Measurements from ENCODE around the gene ITPK1.
A peak's percentile ranks its signal among the peaks of the same experiment; 100 is the strongest.

The ITPK1 gene

GRCh38 chr14:93023039-93023438 lies 92.7 kb downstream of the ITPK1 start:
- DNase-seq = no peak

- DNase-seq = no peak
Measured at GRCh38 chr14:93019970-93020369, 95.8 kb downstream of the ITPK1 start.

- DNase-seq = no peak
Measured at GRCh38 chr14:93019367-93019843, 96.3 kb downstream of the ITPK1 start.

- DNase-seq = no peak
Measured at GRCh38 chr14:93018366-93018765, 97.4 kb downstream of the ITPK1 start.

GRCh38 chr14:93017898-93018297 lies 97.8 kb downstream of the ITPK1 start:
- no peak for DNase-seq

GRCh38 chr14:93017301-93017797 lies 98.4 kb downstream of the ITPK1 start:
- no peak for DNase-seq

- no peak for DNase-seq
Measured at GRCh38 chr14:93016275-93016845, 99.4 kb downstream of the ITPK1 start.

- DNase-seq = no peak
Measured at GRCh38 chr14:93015505-93015904, 100.2 kb downstream of the ITPK1 start.

- no peak for DNase-seq
Measured at GRCh38 chr14:93015064-93015463, 100.7 kb downstream of the ITPK1 start.

- DNase-seq = no peak
Measured at GRCh38 chr14:93014058-93015023, 101.4 kb downstream of the ITPK1 start.

- DNase-seq = no peak
Measured at GRCh38 chr14:93012951-93013719, 102.6 kb downstream of the ITPK1 start.

- DNase-seq = no peak
Measured at GRCh38 chr14:93012506-93012905, 103.2 kb downstream of the ITPK1 start.

- DNase-seq = peak; percentile 75
Measured at GRCh38 chr14:93011650-93012325, 103.9 kb downstream of the ITPK1 start.

- no peak for DNase-seq
Measured at GRCh38 chr14:93011141-93011529, 104.6 kb downstream of the ITPK1 start.

- no peak for DNase-seq
Measured at GRCh38 chr14:93010522-93011140, 105.1 kb downstream of the ITPK1 start.

GRCh38 chr14:93010130-93010499 lies 105.6 kb downstream of the ITPK1 start:
- no peak for DNase-seq

GRCh38 chr14:93009471-93010129 lies 106.1 kb downstream of the ITPK1 start:
- no peak for DNase-seq

- DNase-seq = no peak
Measured at GRCh38 chr14:93008381-93008780, 107.3 kb downstream of the ITPK1 start.

- no peak for DNase-seq
Measured at GRCh38 chr14:93007225-93007997, 108.3 kb downstream of the ITPK1 start.

- no peak for DNase-seq
Measured at GRCh38 chr14:93006567-93007051, 109.1 kb downstream of the ITPK1 start.

GRCh38 chr14:93005838-93006237 lies 109.9 kb downstream of the ITPK1 start:
- no peak for DNase-seq

All from NCI-H2107 (cell line).